ENCODE measurements around the gene PDIK1L.
"Not testable (repeated sequence)": the region's sequence is repeated elsewhere in the genome, so short reads cannot be mapped to it uniquely, and the experiment has no call there.

DNA sequence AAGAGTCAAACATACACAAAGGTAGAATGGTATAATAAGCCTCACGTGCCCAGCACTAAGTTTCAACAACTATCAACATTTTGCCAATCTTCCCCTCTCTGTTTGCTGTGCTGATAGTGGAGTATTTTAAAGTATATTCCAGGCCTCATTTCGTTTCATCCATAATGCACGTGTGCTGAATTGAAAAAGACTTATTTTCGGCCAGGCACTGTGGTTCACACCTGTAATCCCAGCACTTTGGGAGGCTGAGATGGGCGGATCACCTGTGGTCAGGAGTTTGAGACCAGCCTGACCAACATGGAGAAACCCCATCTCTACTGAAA is 6.4 kb upstream of the PDIK1L start:
- TF ChIP-seq SETDB1 (IDR thresholded peaks at IDR 0.05; ENCODE audit: low read length); RFX5 (IDR thresholded peaks at IDR 0.05; ENCODE audit: low read depth, low read length); NR1H2 (CRISPR knock-in tag; IDR thresholded peaks at IDR 0.05); EGR1 (conservative IDR thresholded peaks at IDR 0.05); ZNF436 (CRISPR knock-in tag; IDR thresholded peaks at IDR 0.05); ZC3H11A (IDR thresholded peaks at IDR 0.05; ENCODE audit: low read depth, low read length); ZBTB17 (CRISPR knock-in tag; IDR thresholded peaks at IDR 0.05); SRSF1 (IDR thresholded peaks at IDR 0.05; ENCODE audit: low read depth, low read length): not testable (repeated sequence)
- TF ChIP-seq, protein P1, sequence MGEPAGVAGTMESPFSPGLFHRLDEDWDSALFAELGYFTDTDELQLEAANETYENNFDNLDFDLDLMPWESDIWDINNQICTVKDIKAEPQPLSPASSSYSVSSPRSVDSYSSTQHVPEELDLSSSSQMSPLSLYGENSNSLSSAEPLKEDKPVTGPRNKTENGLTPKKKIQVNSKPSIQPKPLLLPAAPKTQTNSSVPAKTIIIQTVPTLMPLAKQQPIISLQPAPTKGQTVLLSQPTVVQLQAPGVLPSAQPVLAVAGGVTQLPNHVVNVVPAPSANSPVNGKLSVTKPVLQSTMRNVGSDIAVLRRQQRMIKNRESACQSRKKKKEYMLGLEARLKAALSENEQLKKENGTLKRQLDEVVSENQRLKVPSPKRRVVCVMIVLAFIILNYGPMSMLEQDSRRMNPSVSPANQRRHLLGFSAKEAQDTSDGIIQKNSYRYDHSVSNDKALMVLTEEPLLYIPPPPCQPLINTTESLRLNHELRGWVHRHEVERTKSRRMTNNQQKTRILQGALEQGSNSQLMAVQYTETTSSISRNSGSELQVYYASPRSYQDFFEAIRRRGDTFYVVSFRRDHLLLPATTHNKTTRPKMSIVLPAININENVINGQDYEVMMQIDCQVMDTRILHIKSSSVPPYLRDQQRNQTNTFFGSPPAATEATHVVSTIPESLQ (CRISPR knock-in tag; IDR thresholded peaks at IDR 0.05), result not testable (repeated sequence)
- TF ChIP-seq, protein P2, sequence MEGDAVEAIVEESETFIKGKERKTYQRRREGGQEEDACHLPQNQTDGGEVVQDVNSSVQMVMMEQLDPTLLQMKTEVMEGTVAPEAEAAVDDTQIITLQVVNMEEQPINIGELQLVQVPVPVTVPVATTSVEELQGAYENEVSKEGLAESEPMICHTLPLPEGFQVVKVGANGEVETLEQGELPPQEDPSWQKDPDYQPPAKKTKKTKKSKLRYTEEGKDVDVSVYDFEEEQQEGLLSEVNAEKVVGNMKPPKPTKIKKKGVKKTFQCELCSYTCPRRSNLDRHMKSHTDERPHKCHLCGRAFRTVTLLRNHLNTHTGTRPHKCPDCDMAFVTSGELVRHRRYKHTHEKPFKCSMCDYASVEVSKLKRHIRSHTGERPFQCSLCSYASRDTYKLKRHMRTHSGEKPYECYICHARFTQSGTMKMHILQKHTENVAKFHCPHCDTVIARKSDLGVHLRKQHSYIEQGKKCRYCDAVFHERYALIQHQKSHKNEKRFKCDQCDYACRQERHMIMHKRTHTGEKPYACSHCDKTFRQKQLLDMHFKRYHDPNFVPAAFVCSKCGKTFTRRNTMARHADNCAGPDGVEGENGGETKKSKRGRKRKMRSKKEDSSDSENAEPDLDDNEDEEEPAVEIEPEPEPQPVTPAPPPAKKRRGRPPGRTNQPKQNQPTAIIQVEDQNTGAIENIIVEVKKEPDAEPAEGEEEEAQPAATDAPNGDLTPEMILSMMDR (IDR thresholded peaks at IDR 0.05 in 2 of 3, conservative IDR thresholded peaks at IDR 0.05 in 1 of 3; ENCODE audit: insufficient read depth in 2 of 3, low read depth in 1 of 3, low read length in 3 of 3), result not testable (repeated sequence)
